WTC11 (cell line): ENCODE measurements around the gene PIEZO1. TPM values are rescaled to one million over a fixed set of nuclear protein-coding genes. Genes with fewer than 3 reads are reported as not detected.

ENCODE experiments used
- ATAC-seq: fragments of 200-7000 bp; cut with Tn5 transposase; 2 replicates; pipeline ENCODE4 v1.10.0; 2021; ENCODE audit warnings: mild to moderate bottlenecking, moderate library complexity
- CTCF ChIA-PET: fragments of 300-600 bp; sonication (Branson Sonifier 250); formaldehyde crosslinking; loops from one replicate; lab custom pipeline; 2021; ENCODE audit warnings: antibody characterized with exemption; lab: Charles Lee
- POLR2A ChIA-PET: fragments of 350-600 bp; sonication (Branson Sonifier 250); formaldehyde crosslinking; loops from one replicate; lab custom pipeline; 2021; ENCODE audit warnings: antibody characterized with exemption; lab: Charles Lee
- DNase-seq: peaks from one replicate; pipeline ENCODE4 v3.0.0; 2021; ENCODE audit warnings: low spot score
- H3K27ac Mint-ChIP-seq: 2 replicates; pipeline ENCODE4 v1.8.0; 2021; ENCODE audit warnings: mixed read lengths
- H3K27me3 Mint-ChIP-seq: 2 replicates; pipeline ENCODE4 v1.8.0; 2021; ENCODE audit warnings: low read depth, mild to moderate bottlenecking, moderate library complexity, mixed read lengths
- H3K36me3 Mint-ChIP-seq: 2 replicates; pipeline ENCODE4 v1.8.0; 2021; ENCODE audit warnings: mixed read lengths
- H3K4me1 Mint-ChIP-seq: 2 replicates; pipeline ENCODE4 v1.8.0; 2022; ENCODE audit warnings: mixed read lengths
- H3K4me3 Mint-ChIP-seq: 2 replicates; pipeline ENCODE4 v1.8.0; 2021; ENCODE audit warnings: mild to moderate bottlenecking, moderate library complexity, mixed read lengths
- H3K9me3 Mint-ChIP-seq: 2 replicates; pipeline ENCODE4 v1.8.0; 2021; ENCODE audit warnings: mixed read lengths
- ATF1 ChIP-seq: sonication (generic); formaldehyde crosslinking; IDR thresholded peaks from 2 replicates; pipeline ENCODE4 v1.8.1; 2023; ENCODE audit warnings: mild to moderate bottlenecking, moderate library complexity, missing genetic modification reagents
- ERG ChIP-seq: fragments of 250-450 bp; sonication (Bioruptor Pico); IDR thresholded peaks from 2 replicates; pipeline ENCODE4 v1.8.0; 2021; ENCODE audit warnings: mild to moderate bottlenecking
- GTF2I ChIP-seq: fragments of 250-450 bp; sonication (Bioruptor Pico); conservative IDR thresholded peaks from 2 replicates; pipeline ENCODE4 v1.4.0; 2021; ENCODE audit warnings: mild to moderate bottlenecking
- NFE2L1 ChIP-seq: sonication (generic); formaldehyde crosslinking; IDR thresholded peaks from 2 replicates; pipeline ENCODE4 v1.8.1; 2023; ENCODE audit warnings: missing genetic modification reagents
- NR1H2 ChIP-seq: sonication (generic); formaldehyde crosslinking; IDR thresholded peaks from 2 replicates; pipeline ENCODE4 v1.9.0; 2021; ENCODE audit warnings: mild to moderate bottlenecking, moderate library complexity, missing genetic modification reagents
- SMAD4 ChIP-seq: sonication (generic); formaldehyde crosslinking; IDR thresholded peaks from 2 replicates; pipeline ENCODE4 v1.8.0; 2022; ENCODE audit warnings: mild to moderate bottlenecking, missing genetic modification reagents
- TCF7 ChIP-seq: sonication (generic); formaldehyde crosslinking; IDR thresholded peaks from 2 replicates; pipeline ENCODE4 v1.8.0; 2022; ENCODE audit warnings: mild to moderate bottlenecking, low read depth, missing genetic modification reagents, moderate library complexity
- TEAD4 ChIP-seq: sonication (generic); formaldehyde crosslinking; IDR thresholded peaks from 2 replicates; pipeline ENCODE4 v1.8.0; 2022; ENCODE audit warnings: mild to moderate bottlenecking, missing genetic modification reagents
- ZNF416 ChIP-seq: fragments of 250-450 bp; sonication (Bioruptor Pico); IDR thresholded peaks from 2 replicates; pipeline ENCODE4 v1.9.0; 2021; ENCODE audit warnings: mild to moderate bottlenecking, inconsistent platforms
- ZNF423 ChIP-seq: fragments of 250-450 bp; sonication (Bioruptor Pico); IDR thresholded peaks from 2 replicates; pipeline ENCODE4 v2.1.2; 2022; ENCODE audit warnings: mild to moderate bottlenecking, moderate library complexity
- ZNF512 ChIP-seq: sonication (generic); formaldehyde crosslinking; IDR thresholded peaks from 2 replicates; pipeline ENCODE4 v1.8.1; 2022; ENCODE audit warnings: missing genetic modification reagents, borderline replicate concordance
- ZNF671 ChIP-seq: fragments of 250-450 bp; sonication (Bioruptor Pico); IDR thresholded peaks from 2 replicates; pipeline ENCODE4 v1.8.0; 2021; ENCODE audit warnings: mild to moderate bottlenecking
- ZSCAN18 ChIP-seq: fragments of 250-450 bp; sonication (Bioruptor Pico); IDR thresholded peaks from 2 replicates; pipeline ENCODE4 v2.1.2; 2022; ENCODE audit warnings: mild to moderate bottlenecking, moderate library complexity
- total RNA-seq: library from RNA; stranded (reverse); gene quantifications from 3 replicates; pipeline ENCODE4 v1.2.3, GENCODE V29; 2021
- TF ChIP-seq, protein P1 (sequence below): sonication (generic); formaldehyde crosslinking; IDR thresholded peaks from 2 replicates; pipeline ENCODE4 v1.8.1; 2023; ENCODE audit warnings: mild to moderate bottlenecking, missing genetic modification reagents, borderline replicate concordance
- TF ChIP-seq, protein P2 (sequence below): sonication (generic); formaldehyde crosslinking; IDR thresholded peaks from 2 replicates; pipeline ENCODE4 v1.8.0; 2022; ENCODE audit warnings: mild to moderate bottlenecking, missing genetic modification reagents
- TF ChIP-seq, protein P3 (sequence below): sonication (generic); formaldehyde crosslinking; IDR thresholded peaks from 2 replicates; pipeline ENCODE4 v1.8.0; 2022; ENCODE audit warnings: mild to moderate bottlenecking, missing genetic modification reagents
- TF ChIP-seq, protein P4 (sequence below): fragments of 250-450 bp; sonication (Bioruptor Pico); conservative IDR thresholded peaks from 2 replicates; pipeline ENCODE4 v1.9.0; 2021; ENCODE audit warnings: mild to moderate bottlenecking

The PIEZO1 gene
- total RNA-seq, 1 experiment from 2014 or later = 71.3 TPM

GRCh38 chr16:88793251-88793954, 8.4 kb upstream of the PIEZO1 start:
- ChIA-PET POLR2A (interaction anchor here (1.2 to 1.6 kb wide), 3 partner anchors 12 to 22 kb away, joined by 3 to 5 read pairs (median 3); no protein-coding TSS in a partner anchor), CTCF (interaction anchor here (0.9 to 1.9 kb wide), 11 partner anchors 9 to 400 kb away, joined by 3 to 9 read pairs (median 4); partner anchors contain the start of gene CDT1)
- no peaks in the 10 kb centered on the region for H3K36me3 Mint-ChIP-seq
- DNase-seq (no peak), ATAC-seq (peak; percentile 41)
- no peak overlapping the region for H3K4me3 Mint-ChIP-seq
- H3K27ac Mint-ChIP-seq = no peak overlapping the region
- H3K9me3 Mint-ChIP-seq = no peaks in the 10 kb centered on the region
- peaks cover 20% of the 10 kb centered on the region for H3K4me1 Mint-ChIP-seq
- TF ChIP-seq ZNF423 (CRISPR knock-in tag) (no peak), TEAD4 (no peak), GTF2I (no peak), NR1H2 (CRISPR knock-in tag) (no peak), ZNF416 (no peak), SMAD4 (CRISPR knock-in tag) (no peak), ZSCAN18 (no peak), ATF1 (CRISPR knock-in tag) (no peak), NFE2L1 (no peak), ERG (CRISPR knock-in tag) (no peak), ZNF512 (CRISPR knock-in tag) (no peak), ZNF671 (no peak), TCF7 (CRISPR knock-in tag) (no peak)
- TF ChIP-seq, protein P1, sequence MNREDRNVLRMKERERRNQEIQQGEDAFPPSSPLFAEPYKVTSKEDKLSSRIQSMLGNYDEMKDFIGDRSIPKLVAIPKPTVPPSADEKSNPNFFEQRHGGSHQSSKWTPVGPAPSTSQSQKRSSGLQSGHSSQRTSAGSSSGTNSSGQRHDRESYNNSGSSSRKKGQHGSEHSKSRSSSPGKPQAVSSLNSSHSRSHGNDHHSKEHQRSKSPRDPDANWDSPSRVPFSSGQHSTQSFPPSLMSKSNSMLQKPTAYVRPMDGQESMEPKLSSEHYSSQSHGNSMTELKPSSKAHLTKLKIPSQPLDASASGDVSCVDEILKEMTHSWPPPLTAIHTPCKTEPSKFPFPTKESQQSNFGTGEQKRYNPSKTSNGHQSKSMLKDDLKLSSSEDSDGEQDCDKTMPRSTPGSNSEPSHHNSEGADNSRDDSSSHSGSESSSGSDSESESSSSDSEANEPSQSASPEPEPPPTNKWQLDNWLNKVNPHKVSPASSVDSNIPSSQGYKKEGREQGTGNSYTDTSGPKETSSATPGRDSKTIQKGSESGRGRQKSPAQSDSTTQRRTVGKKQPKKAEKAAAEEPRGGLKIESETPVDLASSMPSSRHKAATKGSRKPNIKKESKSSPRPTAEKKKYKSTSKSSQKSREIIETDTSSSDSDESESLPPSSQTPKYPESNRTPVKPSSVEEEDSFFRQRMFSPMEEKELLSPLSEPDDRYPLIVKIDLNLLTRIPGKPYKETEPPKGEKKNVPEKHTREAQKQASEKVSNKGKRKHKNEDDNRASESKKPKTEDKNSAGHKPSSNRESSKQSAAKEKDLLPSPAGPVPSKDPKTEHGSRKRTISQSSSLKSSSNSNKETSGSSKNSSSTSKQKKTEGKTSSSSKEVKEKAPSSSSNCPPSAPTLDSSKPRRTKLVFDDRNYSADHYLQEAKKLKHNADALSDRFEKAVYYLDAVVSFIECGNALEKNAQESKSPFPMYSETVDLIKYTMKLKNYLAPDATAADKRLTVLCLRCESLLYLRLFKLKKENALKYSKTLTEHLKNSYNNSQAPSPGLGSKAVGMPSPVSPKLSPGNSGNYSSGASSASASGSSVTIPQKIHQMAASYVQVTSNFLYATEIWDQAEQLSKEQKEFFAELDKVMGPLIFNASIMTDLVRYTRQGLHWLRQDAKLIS (CRISPR knock-in tag) = no peak
- TF ChIP-seq, protein P2, sequence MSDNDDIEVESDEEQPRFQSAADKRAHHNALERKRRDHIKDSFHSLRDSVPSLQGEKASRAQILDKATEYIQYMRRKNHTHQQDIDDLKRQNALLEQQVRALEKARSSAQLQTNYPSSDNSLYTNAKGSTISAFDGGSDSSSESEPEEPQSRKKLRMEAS = no peak
- TF ChIP-seq, protein P3, sequence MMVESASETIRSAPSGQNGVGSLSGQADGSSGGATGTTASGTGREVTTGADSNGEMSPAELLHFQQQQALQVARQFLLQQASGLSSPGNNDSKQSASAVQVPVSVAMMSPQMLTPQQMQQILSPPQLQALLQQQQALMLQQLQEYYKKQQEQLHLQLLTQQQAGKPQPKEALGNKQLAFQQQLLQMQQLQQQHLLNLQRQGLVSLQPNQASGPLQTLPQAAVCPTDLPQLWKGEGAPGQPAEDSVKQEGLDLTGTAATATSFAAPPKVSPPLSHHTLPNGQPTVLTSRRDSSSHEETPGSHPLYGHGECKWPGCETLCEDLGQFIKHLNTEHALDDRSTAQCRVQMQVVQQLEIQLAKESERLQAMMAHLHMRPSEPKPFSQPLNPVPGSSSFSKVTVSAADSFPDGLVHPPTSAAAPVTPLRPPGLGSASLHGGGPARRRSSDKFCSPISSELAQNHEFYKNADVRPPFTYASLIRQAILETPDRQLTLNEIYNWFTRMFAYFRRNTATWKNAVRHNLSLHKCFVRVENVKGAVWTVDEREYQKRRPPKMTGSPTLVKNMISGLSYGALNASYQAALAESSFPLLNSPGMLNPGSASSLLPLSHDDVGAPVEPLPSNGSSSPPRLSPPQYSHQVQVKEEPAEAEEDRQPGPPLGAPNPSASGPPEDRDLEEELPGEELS (CRISPR knock-in tag) = no peak
- TF ChIP-seq, protein P4, sequence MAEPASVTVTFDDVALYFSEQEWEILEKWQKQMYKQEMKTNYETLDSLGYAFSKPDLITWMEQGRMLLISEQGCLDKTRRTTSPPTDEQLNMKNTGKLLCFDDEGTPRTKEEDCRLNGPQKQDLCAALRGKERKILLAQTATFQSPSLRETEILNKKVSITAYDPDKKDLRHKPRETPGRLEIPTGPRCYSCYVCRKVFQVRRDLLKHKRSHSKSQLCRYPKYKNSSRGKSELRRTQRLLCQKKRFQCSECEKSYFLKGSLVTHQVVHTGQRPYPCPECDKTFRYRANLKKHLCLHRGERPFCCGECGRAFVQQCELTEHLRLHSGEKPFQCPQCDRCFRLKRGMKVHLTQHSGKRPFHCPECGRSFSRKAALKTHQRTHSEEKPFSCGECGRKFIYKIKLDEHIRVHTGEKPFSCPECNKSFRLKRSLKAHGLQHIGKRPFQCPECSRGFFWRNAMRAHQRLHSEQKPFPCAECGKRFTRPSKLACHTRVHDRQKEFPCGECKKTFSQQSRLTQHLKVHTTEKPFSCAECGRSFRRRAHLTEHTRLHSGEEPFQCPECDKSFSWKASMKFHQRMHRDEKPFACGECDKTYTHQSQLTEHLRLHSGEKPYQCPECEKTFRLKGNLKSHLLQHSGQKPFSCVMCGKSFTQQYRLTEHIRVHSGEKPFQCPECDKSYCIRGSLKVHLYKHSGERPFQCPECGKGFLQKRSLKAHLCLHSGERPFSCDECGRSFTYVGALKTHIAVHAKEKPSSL = no peak
- H3K27me3 Mint-ChIP-seq = no peaks in the 10 kb centered on the region
